SK-N-SH treated with all-trans-retinoic acid at 6 μM for 48 hours (cell line): ENCODE results near the gene CNNM2.

ENCODE experiments used
- ATAC-seq: fragments of 200-7000 bp; cut with Tn5 transposase; 3 replicates; pipeline ENCODE4 v1.9.1; 2020; ENCODE audit warnings: mild to moderate bottlenecking, moderate library complexity
- ARNTL ChIP-seq: fragments of 450-650 bp; formaldehyde crosslinking; IDR thresholded peaks from 2 replicates; pipeline ENCODE4 v1.5.0; 2020; ENCODE audit warnings: low read depth, mild to moderate bottlenecking, moderate library complexity, borderline replicate concordance
- BACH2 ChIP-seq: fragments of 250-450 bp; sonication (Bioruptor Pico); IDR thresholded peaks from 2 replicates; pipeline ENCODE4 v1.9.0; 2021; ENCODE audit warnings: mild to moderate bottlenecking, borderline replicate concordance
- CREB5 ChIP-seq: fragments of 250-450 bp; sonication (Bioruptor Pico); IDR thresholded peaks from 2 replicates; pipeline ENCODE4 v1.5.1; 2020; ENCODE audit warnings: low read depth, mild to moderate bottlenecking, moderate library complexity
- CSDC2 ChIP-seq: fragments of 250-450 bp; sonication (Bioruptor Pico); IDR thresholded peaks from 2 replicates; pipeline ENCODE4 v1.5.0; 2020; ENCODE audit warnings: mild to moderate bottlenecking, moderate library complexity
- CSRNP3 ChIP-seq: fragments of 250-450 bp; sonication (Bioruptor Pico); IDR thresholded peaks from 2 replicates; pipeline ENCODE4 v1.5.1; 2021; ENCODE audit warnings: mild to moderate bottlenecking, moderate library complexity
- ESRRG ChIP-seq: fragments of 250-450 bp; sonication (Bioruptor Pico); IDR thresholded peaks from 2 replicates; pipeline ENCODE4 v1.6.1; 2021; ENCODE audit warnings: mild to moderate bottlenecking
- GLIS3 ChIP-seq: fragments of 250-450 bp; sonication (Bioruptor Pico); IDR thresholded peaks from 2 replicates; pipeline ENCODE4 v1.5.0; 2020; ENCODE audit warnings: mild to moderate bottlenecking, moderate library complexity
- ISL1 ChIP-seq: fragments of 250-450 bp; sonication (Bioruptor Pico); IDR thresholded peaks from 2 replicates; pipeline ENCODE4 v2.1.2; 2022; ENCODE audit warnings: mild to moderate bottlenecking, moderate library complexity
- OSR1 ChIP-seq: fragments of 250-450 bp; sonication (Bioruptor Pico); IDR thresholded peaks from 2 replicates; pipeline ENCODE4 v1.8.0; 2022; ENCODE audit warnings: moderate library complexity, mild to moderate bottlenecking, inconsistent platforms
- PATZ1 ChIP-seq: fragments of 250-450 bp; sonication (Bioruptor Pico); IDR thresholded peaks from 2 replicates; pipeline ENCODE4 v1.8.0; 2020; ENCODE audit warnings: mild to moderate bottlenecking, moderate library complexity, borderline replicate concordance
- POU6F1 ChIP-seq: fragments of 250-450 bp; sonication (Bioruptor Pico); IDR thresholded peaks from 2 replicates; pipeline ENCODE4 v1.8.0; 2021; ENCODE audit warnings: low read depth, mild to moderate bottlenecking, moderate library complexity, borderline replicate concordance
- PPARA ChIP-seq: fragments of 250-450 bp; sonication (Bioruptor Pico); IDR thresholded peaks from 2 replicates; pipeline ENCODE4 v1.5.0; 2020; ENCODE audit warnings: mild to moderate bottlenecking, borderline replicate concordance
- SNAI2 ChIP-seq: fragments of 250-450 bp; sonication (Bioruptor Pico); IDR thresholded peaks from 2 replicates; pipeline ENCODE4 v1.5.0; 2020; ENCODE audit warnings: mild to moderate bottlenecking, moderate library complexity
- TCF4 ChIP-seq: fragments of 250-450 bp; sonication (Bioruptor Pico); IDR thresholded peaks from 2 replicates; pipeline ENCODE4 v1.8.0; 2021; ENCODE audit warnings: mild to moderate bottlenecking, moderate library complexity, borderline replicate concordance
- TOX ChIP-seq: fragments of 250-450 bp; sonication (Bioruptor Pico); IDR thresholded peaks from 2 replicates; pipeline ENCODE4 v1.8.0; 2021; ENCODE audit warnings: mild to moderate bottlenecking, moderate library complexity, borderline replicate concordance
- ZC3H10 ChIP-seq: fragments of 250-450 bp; sonication (Bioruptor Pico); IDR thresholded peaks from 2 replicates; pipeline ENCODE4 v1.5.1; 2021; ENCODE audit warnings: mild to moderate bottlenecking, moderate library complexity
- ZFP3 ChIP-seq: fragments of 250-450 bp; sonication (Bioruptor Pico); IDR thresholded peaks from 2 replicates; pipeline ENCODE4 v1.5.0; 2020; ENCODE audit warnings: mild to moderate bottlenecking, moderate library complexity
- ZFP30 ChIP-seq: fragments of 450-650 bp; formaldehyde crosslinking; IDR thresholded peaks from 2 replicates; pipeline ENCODE4 v1.5.0; 2022; ENCODE audit warnings: mild to moderate bottlenecking, moderate library complexity
- ZNF565 ChIP-seq: fragments of 450-650 bp; formaldehyde crosslinking; conservative IDR thresholded peaks from 2 replicates; pipeline ENCODE4 v1.5.0; 2020; ENCODE audit warnings: low read depth, mild to moderate bottlenecking, moderate library complexity
- ZNF70 ChIP-seq: fragments of 450-650 bp; formaldehyde crosslinking; IDR thresholded peaks from 2 replicates; pipeline ENCODE4 v1.5.0; 2020; ENCODE audit warnings: mild to moderate bottlenecking, moderate library complexity
- ZNF8 ChIP-seq: fragments of 450-650 bp; formaldehyde crosslinking; IDR thresholded peaks from 2 replicates; pipeline ENCODE4 v1.5.0; 2020; ENCODE audit warnings: mild to moderate bottlenecking, moderate library complexity

Gene CNNM2

GRCh38 chr10:103090911-103091310, 172.8 kb downstream of the CNNM2 start (continued):
- TF ChIP-seq POU6F1 (CRISPR knock-in tag): no peak
- TF ChIP-seq ZNF8: no peak

- ATAC-seq: no peak
- TF ChIP-seq PATZ1 (CRISPR knock-in tag) (no peak), ZC3H10 (no peak), CREB5 (CRISPR knock-in tag) (no peak), ZNF70 (no peak), TCF4 (CRISPR knock-in tag) (no peak), ARNTL (CRISPR knock-in tag) (no peak), ESRRG (CRISPR knock-in tag) (no peak), ZNF565 (CRISPR knock-in tag) (no peak), OSR1 (no peak), POU6F1 (CRISPR knock-in tag) (no peak), ZNF8 (no peak), ZFP3 (CRISPR knock-in tag) (no peak), PPARA (no peak), SNAI2 (CRISPR knock-in tag) (no peak), TOX (CRISPR knock-in tag) (no peak), CSDC2 (CRISPR knock-in tag) (no peak), GLIS3 (CRISPR knock-in tag) (no peak), ISL1 (CRISPR knock-in tag) (no peak), ZFP30 (no peak), CSRNP3 (CRISPR knock-in tag) (no peak)
- TF ChIP-seq, all 23 proteins: peak for 0
Measured at GRCh38 chr10:103095005-103095404, 176.9 kb downstream of the CNNM2 start.

GRCh38 chr10:103096130-103096529, 178.0 kb downstream of the CNNM2 start:
- ATAC-seq: no peak
- TF ChIP-seq BACH2 (CRISPR knock-in tag): no peak
- no peak for TF ChIP-seq ZFP3 (CRISPR knock-in tag)
- no peak for TF ChIP-seq PATZ1 (CRISPR knock-in tag)
- no peak for TF ChIP-seq ZC3H10
- TF ChIP-seq TCF4 (CRISPR knock-in tag): no peak
- no peak for TF ChIP-seq OSR1
- TF ChIP-seq SNAI2 (CRISPR knock-in tag): no peak
- no peak for TF ChIP-seq ZNF70
- TF ChIP-seq PPARA: no peak
- TF ChIP-seq CSDC2 (CRISPR knock-in tag): no peak
- no peak for TF ChIP-seq POU6F1 (CRISPR knock-in tag)
